Inflammatory macrophage (primary cell): ENCODE measurements around the gene KCNJ5.
A peak's percentile ranks its signal among the peaks of the same experiment; 100 is the strongest.
"Not testable (repeated sequence)": the region's sequence is repeated elsewhere in the genome, so short reads cannot be mapped to it uniquely, and the experiment has no call there.

Source experiments
- DNase-seq, 2 donors: peaks; one replicate each; pipeline ENCODE4 v3.0.0-alpha.2; 2020 to 2022

Gene KCNJ5

GRCh38 chr11:128914216-128915148 lies 23.3 kb downstream of the KCNJ5 start:
- DNase-seq, result no peak

DNA sequence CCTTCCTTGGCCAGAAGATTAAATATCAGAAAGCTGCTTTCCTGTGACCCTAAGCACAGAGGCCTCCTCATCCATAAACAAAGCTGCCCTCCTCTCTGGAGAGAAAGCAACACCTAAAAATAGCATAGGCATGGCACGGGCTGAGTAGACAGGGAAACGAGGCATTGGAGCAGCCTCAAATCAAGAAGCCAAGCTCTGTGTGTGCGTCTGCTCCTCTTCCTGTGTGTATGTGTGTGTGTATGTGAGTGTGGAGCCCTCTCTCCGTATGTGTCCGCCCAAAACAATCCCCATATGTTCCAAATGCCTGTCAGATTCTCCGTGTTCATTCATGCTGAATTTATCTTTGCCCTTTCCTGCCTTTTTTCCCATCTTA lies 24.0 kb downstream of the KCNJ5 start:
- DNase-seq, result no peak

DNA sequence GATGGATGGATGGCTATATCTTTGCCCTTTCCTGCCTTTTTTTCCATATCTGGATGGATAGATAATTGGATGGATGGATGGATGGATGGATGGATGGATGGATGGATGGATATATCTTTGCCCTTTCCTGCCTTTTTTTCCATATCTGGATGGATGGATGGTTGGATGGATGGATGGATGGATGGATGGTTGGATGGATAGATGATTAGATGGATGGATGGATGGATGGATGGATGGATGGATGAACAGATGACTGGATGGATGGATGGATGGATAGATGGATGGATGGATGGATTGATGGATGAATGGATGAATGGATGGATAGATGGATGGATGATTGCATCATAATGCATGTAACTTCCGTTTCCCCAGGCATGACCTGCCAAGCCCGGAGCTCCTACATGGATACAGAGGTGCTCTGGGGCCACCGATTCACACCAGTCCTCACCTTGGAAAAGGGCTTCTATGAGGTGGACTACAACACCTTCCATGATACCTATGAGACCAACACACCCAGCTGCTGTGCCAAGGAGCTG lies 24.9 kb downstream of the KCNJ5 start:
- DNase-seq, result no peak

DNA sequence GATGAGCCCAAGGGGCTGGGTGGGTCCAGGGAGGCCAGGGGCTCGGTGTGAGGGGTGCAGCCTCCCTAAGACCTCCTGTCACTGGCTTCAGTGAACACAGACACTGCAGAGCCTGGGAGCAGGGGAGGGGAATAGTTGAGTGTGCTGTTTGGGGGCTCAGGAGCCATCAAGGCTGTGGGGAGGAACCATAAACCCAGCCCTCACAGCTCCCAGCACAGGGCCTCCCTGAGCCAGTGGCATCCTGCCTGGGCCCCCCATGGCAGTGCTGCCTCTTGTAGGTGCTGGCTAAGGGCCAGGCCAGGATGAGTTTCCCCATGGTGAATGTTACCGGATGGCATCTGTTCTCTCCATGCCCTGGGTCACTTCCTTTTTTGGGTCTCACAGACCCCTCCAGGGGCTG lies 25.5 kb downstream of the KCNJ5 start:
- no peak for DNase-seq

- DNase-seq, result no peak
These were observed 26.1 kb downstream of the KCNJ5 start for GRCh38 chr11:128917144-128917724.

GRCh38 chr11:128919216-128919615 lies 28.1 kb downstream of the KCNJ5 start:
- DNase-seq, result peak; percentile 57 to 68

- not testable (repeated sequence) for DNase-seq
These were observed 28.5 kb downstream of the KCNJ5 start for GRCh38 chr11:128919635-128920034.

GRCh38 chr11:128920666-128921065 lies 29.5 kb downstream of the KCNJ5 start:
- DNase-seq, result no peak

- peak; percentile 55 to 86 for DNase-seq
These were observed 30.6 kb downstream of the KCNJ5 start for GRCh38 chr11:128921793-128922192.

DNA sequence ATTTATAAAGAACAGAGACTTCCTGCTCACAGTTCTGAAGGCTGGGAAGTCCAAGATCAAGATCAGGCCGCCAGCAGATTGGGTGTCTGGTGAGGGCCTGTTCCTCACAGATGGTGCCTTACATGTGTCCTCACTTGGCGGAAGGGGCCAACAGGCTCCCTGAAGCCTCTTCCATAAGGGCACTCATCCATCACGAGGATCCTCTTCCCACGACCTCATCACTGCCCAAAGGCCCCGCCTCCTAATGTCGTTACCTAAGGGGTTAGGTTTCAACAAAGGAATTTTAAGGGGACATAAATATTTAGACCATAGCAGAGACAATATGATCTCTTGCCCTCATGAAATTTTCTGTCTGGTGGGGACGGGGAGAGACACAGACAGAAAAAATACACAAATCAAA lies 32.9 kb downstream of the KCNJ5 start:
- DNase-seq, result no peak

DNA sequence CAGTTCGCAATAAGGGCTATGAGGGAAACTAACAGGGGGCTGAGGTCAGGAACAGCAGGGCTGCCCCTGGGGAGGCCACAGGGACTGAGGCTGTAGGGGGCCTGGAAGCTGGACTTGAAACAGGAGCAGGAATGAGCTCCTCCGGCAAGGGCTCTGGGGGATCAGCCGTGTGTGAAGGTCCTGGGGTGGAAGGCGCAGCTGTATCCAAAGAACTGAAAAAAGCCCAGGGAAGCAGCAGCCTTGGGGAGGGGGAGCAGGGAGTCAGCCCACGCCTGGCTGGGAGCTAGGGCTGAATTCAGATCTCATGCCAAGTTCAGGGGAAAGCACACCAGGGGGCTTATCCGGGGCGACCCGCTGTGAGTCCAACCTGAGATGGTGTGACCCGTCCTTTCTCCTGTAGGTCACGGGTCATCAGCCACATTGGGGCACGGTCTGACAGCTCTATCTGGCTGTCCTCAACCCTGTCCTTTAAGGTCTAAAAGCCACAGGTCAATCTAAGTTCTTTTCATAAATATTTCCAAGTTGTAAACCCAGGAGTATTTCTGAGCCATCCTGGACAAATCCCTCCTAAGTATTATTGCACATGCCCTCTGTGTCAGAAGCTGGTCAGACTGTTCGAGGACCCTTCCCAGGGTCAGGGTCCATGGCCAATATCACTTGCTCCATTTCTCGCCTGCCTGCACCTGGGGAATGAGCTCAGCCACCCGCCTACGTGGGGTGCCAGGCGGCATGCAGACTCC lies 33.5 kb downstream of the KCNJ5 start:
- no peak for DNase-seq

GRCh38 chr11:128925250-128925600 lies 34.1 kb downstream of the KCNJ5 start:
- no peak for DNase-seq

DNA sequence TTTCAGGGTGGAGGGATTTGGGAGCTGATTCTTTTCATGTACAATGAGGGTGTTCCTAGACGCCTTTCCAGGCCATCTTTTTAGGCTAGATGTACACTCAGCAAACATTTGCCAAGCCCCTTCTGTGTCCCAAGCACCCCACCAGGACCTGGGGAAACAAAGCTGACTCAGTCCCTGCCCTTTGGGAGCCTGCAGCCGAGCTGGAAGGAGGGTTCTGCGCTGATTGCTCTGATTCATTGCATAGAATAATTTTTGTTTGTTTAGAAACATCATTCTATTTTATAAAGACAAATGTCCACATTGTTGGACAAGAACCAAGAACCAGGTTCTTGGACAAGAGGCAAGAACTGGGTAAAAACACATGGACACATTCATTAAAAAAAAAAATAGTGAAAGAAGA lies 34.8 kb downstream of the KCNJ5 start:
- DNase-seq, result no peak

DNA sequence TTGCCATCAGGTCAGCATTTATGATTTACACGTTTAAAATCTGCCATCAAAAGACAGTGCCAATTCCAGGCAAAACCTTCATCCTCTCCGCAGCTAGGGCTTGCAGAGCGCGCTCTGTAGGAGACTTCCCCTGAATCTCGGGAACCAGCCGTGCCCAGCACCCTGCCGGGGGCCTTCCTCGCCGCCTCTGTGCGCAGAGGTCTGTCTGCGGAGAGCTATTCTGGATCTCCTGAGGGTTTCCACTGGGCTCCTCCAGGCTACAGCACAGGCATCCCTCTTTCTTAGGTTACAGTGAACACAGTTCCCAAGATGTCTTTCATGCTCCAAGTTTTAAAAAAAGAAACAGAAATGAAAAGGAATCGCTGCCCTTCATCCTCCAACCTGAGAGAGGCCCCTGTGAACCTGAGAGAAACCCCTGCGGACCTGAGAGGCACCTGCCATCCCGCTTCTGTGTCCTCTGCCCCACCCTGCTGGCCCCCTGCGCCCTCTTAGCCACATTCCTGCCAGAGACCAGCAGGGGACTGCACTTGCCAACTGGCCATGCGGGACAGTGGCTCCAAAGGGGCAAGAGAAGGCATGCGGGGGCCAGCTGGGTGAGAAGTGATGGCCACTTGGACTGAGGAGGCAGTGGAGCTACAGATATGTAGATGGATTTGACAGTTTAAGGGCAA lies 35.4 kb downstream of the KCNJ5 start:
- no peak for DNase-seq

DNA sequence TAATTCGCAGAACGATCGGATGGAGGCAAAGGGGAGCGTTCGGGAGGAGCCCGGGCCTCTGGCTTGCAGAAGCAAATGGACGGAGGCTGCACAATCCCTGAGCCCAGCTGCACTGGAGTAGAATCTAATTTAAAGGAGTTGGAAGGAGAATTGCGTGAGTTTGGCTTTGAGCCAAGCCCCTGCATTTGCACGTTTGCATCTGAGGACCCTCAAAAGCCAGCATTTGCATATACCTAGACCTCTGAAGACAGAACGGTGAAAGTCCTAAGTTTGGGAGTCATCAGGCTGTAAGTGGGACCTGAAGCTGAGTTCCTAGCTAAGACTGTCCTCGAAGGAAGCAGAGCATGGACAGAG lies 35.9 kb downstream of the KCNJ5 start:
- no peak for DNase-seq

GRCh38 chr11:128927683-128928336 lies 36.7 kb downstream of the KCNJ5 start:
- DNase-seq, result no peak

DNA sequence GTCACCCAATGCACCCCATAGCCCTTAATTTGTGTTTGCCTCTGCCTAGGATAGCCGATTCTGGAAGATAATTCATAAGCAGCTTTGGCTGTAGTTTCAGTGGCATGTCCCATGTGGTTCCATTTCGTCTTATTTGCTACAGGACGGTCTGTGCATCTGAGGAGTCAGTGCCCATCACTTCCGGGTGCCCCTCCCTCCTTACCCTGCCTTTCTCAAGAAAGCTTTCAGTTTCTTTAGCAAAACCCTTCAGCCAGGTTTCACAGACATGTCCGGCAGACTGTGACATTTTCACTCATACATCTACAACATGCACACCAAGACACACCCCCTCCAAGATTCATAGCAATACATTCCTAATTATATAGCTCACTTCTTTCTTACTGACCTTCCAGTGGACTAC lies 37.2 kb downstream of the KCNJ5 start:
- no peak for DNase-seq

- no peak for DNase-seq
These were observed 38.3 kb downstream of the KCNJ5 start for GRCh38 chr11:128929468-128929867.

GRCh38 chr11:128929991-128930390 lies 38.8 kb downstream of the KCNJ5 start:
- no peak for DNase-seq

- DNase-seq, result no peak
These were observed 39.9 kb downstream of the KCNJ5 start for GRCh38 chr11:128931066-128931465.

DNA sequence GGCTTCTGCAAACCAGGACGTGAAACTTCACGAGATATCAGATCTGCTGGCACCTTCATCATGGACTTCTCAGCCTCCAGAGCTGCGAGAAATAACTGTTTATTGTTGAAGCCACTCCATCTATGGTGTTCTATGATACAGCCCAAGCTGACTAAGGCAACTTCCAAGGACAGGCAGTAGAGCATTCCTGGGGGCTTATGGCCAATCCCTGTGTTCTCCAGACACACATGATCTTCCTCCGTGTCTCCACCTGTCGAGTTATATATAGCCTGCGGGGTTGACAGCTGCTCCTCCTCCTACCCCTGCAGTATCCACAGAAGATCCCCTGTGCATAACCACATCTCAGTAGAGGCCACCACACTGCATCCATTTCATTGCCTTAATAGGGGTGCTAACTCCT lies 40.5 kb downstream of the KCNJ5 start:
- DNase-seq, result no peak

GRCh38 chr11:128933481-128934178 lies 42.5 kb downstream of the KCNJ5 start:
- no peak for DNase-seq
